ENCODE measurements around the gene ATXN7L1. TPM values are rescaled to one million over a fixed set of nuclear protein-coding genes. Genes with fewer than 3 reads are reported as not detected.

Gene ATXN7L1
- polyA plus RNA-seq (2013, experiment 1 of 2) = 8.7 TPM
- 8.2 TPM for polyA plus RNA-seq (2013, experiment 2 of 2)

GRCh38 chr7:105876091-105876963, at the start of gene ATXN7L1:
Gene ATXN7L1 (minus strand): TSS chr7:105876599. CDS start chr7:105876558, 41 bp downstream.
- peak within 1 kb of the TSS; percentile 92 for H3K18ac ChIP-seq (ENCODE audit: low read length)
- H2BK5ac ChIP-seq (ENCODE audit: low read length) = peak within 1 kb of the TSS; percentile 77
- H3K9me3 ChIP-seq (replicated peaks in 1 of 2; ENCODE audit: control insufficient read depth in 2 of 2, insufficient read depth in 1 of 2, low read depth in 1 of 2, low read length in 2 of 2) = no peaks in the 10 kb centered on the region
- peak within 1 kb of the TSS; percentile 15 for H3K14ac ChIP-seq (ENCODE audit: low read length)
- H2AK5ac ChIP-seq (ENCODE audit: low read depth, low read length) = no peak within 1 kb of the TSS
- H3K23ac ChIP-seq (ENCODE audit: low read depth, low read length, poor library complexity) = peak within 1 kb of the TSS; percentile 48
- peak within 1 kb of the TSS; percentile 74 to 88 for H3K4me3 ChIP-seq (ENCODE audit: low read length in 2 of 2)
- no peak within 1 kb of the TSS for H2BK12ac ChIP-seq (ENCODE audit: low read length)
- H3K4ac ChIP-seq (ENCODE audit: low read length) = peak within 1 kb of the TSS; percentile 7
- H2BK15ac ChIP-seq (ENCODE audit: low read length) = peak within 1 kb of the TSS; percentile 69
- H3K36me3 ChIP-seq (replicated peaks in 1 of 2; ENCODE audit: control insufficient read depth in 2 of 2, insufficient read depth in 2 of 2, low read length in 2 of 2) = peaks cover 0 to 21% of the 10 kb centered on the region in 2 donors
- peak within 1 kb of the TSS; percentile 98 for H2AFZ ChIP-seq (ENCODE audit: low read length)
- no CpG with 5 or more reads among the region's 77 CpGs for WGBS, 2 donors (ENCODE audit: extremely low coverage in 2 of 2, insufficient read length in 2 of 2, insufficient replicate concordance in 1 of 2)
- DNase-seq (ENCODE audit: low spot score) = peak; percentile 95
- peaks cover 0 to 8% (median 0%) of the 10 kb centered on the region in 3 experiments for H3K27me3 ChIP-seq (ENCODE audit: control insufficient read depth in 3 of 3, insufficient read depth in 3 of 3, low read depth in 1 of 3, low read length in 3 of 3)
- no peak within 1 kb of the TSS for H4K91ac ChIP-seq (ENCODE audit: low read depth, low read length, poor library complexity)
- peak within 1 kb of the TSS; percentile 85 for H3K9ac ChIP-seq (ENCODE audit: low read depth, low read length, poor library complexity)
- no peaks in the 10 kb centered on the region for H3K79me1 ChIP-seq (ENCODE audit: low read depth, low read length)
- H4K8ac ChIP-seq (ENCODE audit: low read depth, low read length) = no peak within 1 kb of the TSS
- peak within 1 kb of the TSS; percentile 60 for H3K27ac ChIP-seq (replicated peaks; ENCODE audit: low read length)
- H2BK120ac ChIP-seq (ENCODE audit: low read depth, low read length) = no peak within 1 kb of the TSS
- H3K4me2 ChIP-seq (ENCODE audit: insufficient read depth, low read length, poor library complexity, severe bottlenecking) = peak within 1 kb of the TSS; percentile 91
- H3K4me1 ChIP-seq (ENCODE audit: control insufficient read depth in 2 of 2, insufficient read depth in 1 of 2, low read depth in 1 of 2, low read length in 2 of 2) = peaks cover 11 to 15% of the 10 kb centered on the region in 2 donors

GRCh38 chr7:105926131-105926530, 49.7 kb upstream of the ATXN7L1 start:
- no peak overlapping the region for H2BK120ac ChIP-seq (ENCODE audit: low read depth, low read length)
- H3K79me1 ChIP-seq (ENCODE audit: low read depth, low read length) = no peaks in the 10 kb centered on the region
- no peak overlapping the region for H2BK5ac ChIP-seq (ENCODE audit: low read length)
- no peak overlapping the region for H2AK5ac ChIP-seq (ENCODE audit: low read depth, low read length)
- H3K27ac ChIP-seq (replicated peaks; ENCODE audit: low read length) = no peak overlapping the region
- no peak for DNase-seq (ENCODE audit: low spot score)
- no peak overlapping the region for H4K8ac ChIP-seq (ENCODE audit: low read depth, low read length)
- no peak overlapping the region for H3K4me2 ChIP-seq (ENCODE audit: insufficient read depth, low read length, poor library complexity, severe bottlenecking)
- no peaks in the 10 kb centered on the region for H3K27me3 ChIP-seq (ENCODE audit: control insufficient read depth in 3 of 3, insufficient read depth in 3 of 3, low read depth in 1 of 3, low read length in 3 of 3)
- H3K9ac ChIP-seq (ENCODE audit: low read depth, low read length, poor library complexity) = no peak overlapping the region
- no peak overlapping the region for H3K14ac ChIP-seq (ENCODE audit: low read length)
- no peak overlapping the region for H2AFZ ChIP-seq (ENCODE audit: low read length)
- H4K91ac ChIP-seq (ENCODE audit: low read depth, low read length, poor library complexity) = no peak overlapping the region
- no peak overlapping the region for H2BK12ac ChIP-seq (ENCODE audit: low read length)
- H2BK15ac ChIP-seq (ENCODE audit: low read length) = no peak overlapping the region
- no peak overlapping the region for H3K18ac ChIP-seq (ENCODE audit: low read length)
- no peak overlapping the region for H3K4me3 ChIP-seq (ENCODE audit: low read length in 2 of 2)
- H3K4me1 ChIP-seq (ENCODE audit: control insufficient read depth in 2 of 2, insufficient read depth in 1 of 2, low read depth in 1 of 2, low read length in 2 of 2) = no peaks in the 10 kb centered on the region
- H3K9me3 ChIP-seq (replicated peaks in 1 of 2; ENCODE audit: control insufficient read depth in 2 of 2, insufficient read depth in 1 of 2, low read depth in 1 of 2, low read length in 2 of 2) = peaks cover 3 to 18% of the 10 kb centered on the region in 2 donors
- no peak overlapping the region for H3K4ac ChIP-seq (ENCODE audit: low read length)
- no CpG with 5 or more reads among the region's 3 CpGs for WGBS, 2 donors (ENCODE audit: extremely low coverage in 2 of 2, insufficient read length in 2 of 2, insufficient replicate concordance in 1 of 2)
- H3K36me3 ChIP-seq (replicated peaks in 1 of 2; ENCODE audit: control insufficient read depth in 2 of 2, insufficient read depth in 2 of 2, low read length in 2 of 2) = no peaks in the 10 kb centered on the region
- H3K23ac ChIP-seq (ENCODE audit: low read depth, low read length, poor library complexity) = no peak overlapping the region

GRCh38 chr7:105924945-105925344, 48.5 kb upstream of the ATXN7L1 start:
- Histone ChIP-seq H3K27me3 (ENCODE audit: control insufficient read depth in 3 of 3, insufficient read depth in 3 of 3, low read depth in 1 of 3, low read length in 3 of 3) (no peaks in the 10 kb centered on the region), H3K9ac (ENCODE audit: low read depth, low read length, poor library complexity) (no peak overlapping the region), H3K4me1 (ENCODE audit: control insufficient read depth in 2 of 2, insufficient read depth in 1 of 2, low read depth in 1 of 2, low read length in 2 of 2) (no peaks in the 10 kb centered on the region), H2AFZ (ENCODE audit: low read length) (no peak overlapping the region), H3K18ac (ENCODE audit: low read length) (no peak overlapping the region), H4K8ac (ENCODE audit: low read depth, low read length) (no peak overlapping the region), H2BK120ac (ENCODE audit: low read depth, low read length) (no peak overlapping the region), H3K9me3 (replicated peaks in 1 of 2; ENCODE audit: control insufficient read depth in 2 of 2, insufficient read depth in 1 of 2, low read depth in 1 of 2, low read length in 2 of 2) (peaks cover 3 to 18% of the 10 kb centered on the region in 2 donors), H3K4me2 (ENCODE audit: insufficient read depth, low read length, poor library complexity, severe bottlenecking) (no peak overlapping the region), H2BK15ac (ENCODE audit: low read length) (no peak overlapping the region), H4K91ac (ENCODE audit: low read depth, low read length, poor library complexity) (no peak overlapping the region), H2BK12ac (ENCODE audit: low read length) (no peak overlapping the region), H3K79me1 (ENCODE audit: low read depth, low read length) (no peaks in the 10 kb centered on the region), H3K23ac (ENCODE audit: low read depth, low read length, poor library complexity) (no peak overlapping the region), H3K27ac (replicated peaks; ENCODE audit: low read length) (no peak overlapping the region), H3K4ac (ENCODE audit: low read length) (no peak overlapping the region), H3K36me3 (replicated peaks in 1 of 2; ENCODE audit: control insufficient read depth in 2 of 2, insufficient read depth in 2 of 2, low read length in 2 of 2) (no peaks in the 10 kb centered on the region), H2AK5ac (ENCODE audit: low read depth, low read length) (no peak overlapping the region), H3K4me3 (ENCODE audit: low read length in 2 of 2) (no peak overlapping the region), H2BK5ac (ENCODE audit: low read length) (no peak overlapping the region), H3K14ac (ENCODE audit: low read length) (no peak overlapping the region)
- no peak for DNase-seq (ENCODE audit: low spot score)
- no CpG with 5 or more reads among the region's 1 CpG for WGBS, 2 donors (ENCODE audit: extremely low coverage in 2 of 2, insufficient read length in 2 of 2, insufficient replicate concordance in 1 of 2)

- Histone ChIP-seq H3K4me3 (ENCODE audit: low read length in 2 of 2) (no peak overlapping the region), H3K79me1 (ENCODE audit: low read depth, low read length) (no peaks in the 10 kb centered on the region), H3K4me2 (ENCODE audit: insufficient read depth, low read length, poor library complexity, severe bottlenecking) (no peak overlapping the region), H4K8ac (ENCODE audit: low read depth, low read length) (no peak overlapping the region), H3K18ac (ENCODE audit: low read length) (no peak overlapping the region), H3K36me3 (replicated peaks in 1 of 2; ENCODE audit: control insufficient read depth in 2 of 2, insufficient read depth in 2 of 2, low read length in 2 of 2) (no peaks in the 10 kb centered on the region), H2AK5ac (ENCODE audit: low read depth, low read length) (no peak overlapping the region), H3K9ac (ENCODE audit: low read depth, low read length, poor library complexity) (no peak overlapping the region), H2BK12ac (ENCODE audit: low read length) (no peak overlapping the region), H3K27me3 (ENCODE audit: control insufficient read depth in 3 of 3, insufficient read depth in 3 of 3, low read depth in 1 of 3, low read length in 3 of 3) (no peaks in the 10 kb centered on the region), H2AFZ (ENCODE audit: low read length) (no peak overlapping the region), H4K91ac (ENCODE audit: low read depth, low read length, poor library complexity) (no peak overlapping the region), H3K14ac (ENCODE audit: low read length) (no peak overlapping the region), H2BK15ac (ENCODE audit: low read length) (no peak overlapping the region), H3K4me1 (ENCODE audit: control insufficient read depth in 2 of 2, insufficient read depth in 1 of 2, low read depth in 1 of 2, low read length in 2 of 2) (no peaks in the 10 kb centered on the region), H3K23ac (ENCODE audit: low read depth, low read length, poor library complexity) (no peak overlapping the region), H3K4ac (ENCODE audit: low read length) (no peak overlapping the region), H2BK120ac (ENCODE audit: low read depth, low read length) (no peak overlapping the region), H2BK5ac (ENCODE audit: low read length) (no peak overlapping the region), H3K27ac (replicated peaks; ENCODE audit: low read length) (no peak overlapping the region), H3K9me3 (replicated peaks in 1 of 2; ENCODE audit: control insufficient read depth in 2 of 2, insufficient read depth in 1 of 2, low read depth in 1 of 2, low read length in 2 of 2) (peaks cover 0 to 18% of the 10 kb centered on the region in 2 donors)
- WGBS, 2 donors (ENCODE audit: extremely low coverage in 2 of 2, insufficient read length in 2 of 2, insufficient replicate concordance in 1 of 2) = no CpG with 5 or more reads among the region's 4 CpGs
- DNase-seq (ENCODE audit: low spot score) = no peak
These were observed 44.4 kb upstream of the ATXN7L1 start for GRCh38 chr7:105920766-105921165.

Data from neuronal stem cell (in vitro differentiated cells).